HG02981 (cell line): ENCODE data around the gene PRKD3.

Experiments used
- ATAC-seq: cut with Tn5 transposase; IDR thresholded peaks from one replicate; pipeline ENCODE4 v1.9.1; 2021; ENCODE audit warnings: mild to moderate bottlenecking, moderate library complexity; ENCODE audit not compliant: unreplicated experiment

PRKD3 gene

DNA sequence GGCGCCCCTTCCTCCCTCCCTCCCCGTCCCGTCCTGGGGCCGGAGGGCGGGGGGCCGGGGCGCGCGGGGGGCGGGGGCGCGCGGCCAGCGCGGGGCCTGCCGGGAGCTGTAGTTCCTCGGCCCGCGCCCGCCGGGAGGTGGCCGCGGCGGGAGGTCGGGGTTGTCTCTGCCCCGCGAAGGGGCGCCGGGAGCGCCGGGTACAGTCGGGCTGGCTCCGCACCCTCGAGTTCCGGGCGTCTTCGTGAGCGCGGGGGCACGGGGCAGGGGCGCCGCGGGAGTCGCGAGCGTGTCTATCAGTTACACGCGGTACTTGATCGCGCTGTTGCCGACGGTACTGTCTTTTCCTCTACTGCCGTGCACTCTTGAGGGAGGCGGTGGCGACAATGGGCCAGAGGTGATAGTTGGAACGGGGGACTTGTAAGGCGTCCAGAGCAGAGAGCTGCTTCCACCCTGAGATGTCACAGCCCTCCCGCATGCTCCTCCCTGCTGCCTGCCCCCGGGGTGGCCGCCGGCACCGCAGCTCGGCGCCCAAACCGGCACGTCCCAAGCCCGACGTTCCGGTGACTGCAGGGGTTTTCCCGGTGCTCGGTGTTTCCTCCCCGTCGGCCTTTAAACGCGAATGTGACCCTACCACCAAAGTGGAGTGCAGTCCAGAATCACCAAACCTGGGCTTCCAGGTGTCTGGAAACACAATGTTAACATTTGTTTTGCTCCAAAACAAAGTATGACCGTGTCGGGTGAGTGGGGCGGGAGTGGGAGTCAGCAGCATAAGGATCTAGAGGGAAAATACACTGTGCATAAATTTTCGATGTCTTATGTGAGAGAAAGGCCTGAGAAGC is at the start of gene PRKD3:
PRKD3 (minus strand) TSS at position 48 of the 839 bp plus-strand sequence. CDS start 8,309 bp downstream, outside the sequence.
- ATAC-seq, result peak; percentile 74

DNA sequence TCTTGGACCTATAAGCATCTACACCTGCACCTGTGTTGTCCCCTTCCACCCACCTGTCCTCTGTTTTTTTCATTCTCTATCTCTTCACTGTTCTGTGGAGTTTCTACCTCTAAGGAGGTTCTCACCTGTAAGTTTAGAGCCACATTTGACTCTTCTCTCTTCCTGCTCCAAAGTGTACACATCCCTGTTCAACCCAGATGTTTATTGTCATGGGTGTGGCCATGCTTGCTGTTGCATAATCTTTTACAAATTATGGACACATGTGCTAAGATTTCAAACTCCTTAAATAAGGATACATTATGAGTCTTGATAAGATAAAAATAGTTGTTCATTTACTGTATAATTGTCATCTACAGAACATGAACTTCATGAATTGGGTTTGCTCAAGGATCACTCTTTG is 47.4 kb upstream of the PRKD3 start:
- no peak for ATAC-seq

DNA sequence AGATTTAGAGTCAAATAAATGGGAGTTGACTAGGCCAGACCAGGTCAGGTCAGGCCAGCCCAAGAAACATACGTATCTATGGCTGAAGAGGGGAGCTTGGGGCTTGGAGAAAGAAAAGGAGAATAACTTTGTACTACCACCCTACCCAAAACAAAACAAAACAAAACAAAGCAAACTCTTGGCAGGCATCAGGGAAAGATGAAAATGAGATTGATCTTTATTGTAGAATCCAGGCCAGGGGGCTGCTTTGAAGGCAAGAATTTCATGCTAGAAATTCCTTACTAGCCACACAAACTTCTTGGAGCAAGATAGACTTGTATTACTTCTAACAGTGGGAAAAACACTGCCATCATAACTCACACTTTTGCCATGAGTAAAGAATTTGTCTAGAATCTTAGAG is 46.0 kb upstream of the PRKD3 start:
- ATAC-seq, result no peak

DNA sequence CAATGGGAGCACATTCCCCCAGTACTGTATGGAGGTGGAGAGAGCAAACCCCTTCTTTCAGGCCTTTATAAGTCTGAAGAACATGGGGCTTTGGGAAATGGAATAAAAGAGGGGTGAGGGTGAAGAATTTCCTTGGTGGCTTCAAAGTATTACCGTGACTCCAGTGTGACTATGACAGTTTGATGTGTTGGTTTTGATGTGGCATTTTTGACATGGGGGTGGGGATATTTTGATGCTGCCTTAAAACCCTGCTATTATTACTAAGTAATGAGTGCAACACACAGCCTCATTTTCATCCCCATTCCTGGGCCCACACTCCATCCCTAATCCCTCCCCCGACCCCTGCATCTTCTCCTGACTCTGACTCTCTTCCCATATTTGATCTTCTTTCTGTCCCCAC is 43.4 kb upstream of the PRKD3 start:
- ATAC-seq, result no peak

DNA sequence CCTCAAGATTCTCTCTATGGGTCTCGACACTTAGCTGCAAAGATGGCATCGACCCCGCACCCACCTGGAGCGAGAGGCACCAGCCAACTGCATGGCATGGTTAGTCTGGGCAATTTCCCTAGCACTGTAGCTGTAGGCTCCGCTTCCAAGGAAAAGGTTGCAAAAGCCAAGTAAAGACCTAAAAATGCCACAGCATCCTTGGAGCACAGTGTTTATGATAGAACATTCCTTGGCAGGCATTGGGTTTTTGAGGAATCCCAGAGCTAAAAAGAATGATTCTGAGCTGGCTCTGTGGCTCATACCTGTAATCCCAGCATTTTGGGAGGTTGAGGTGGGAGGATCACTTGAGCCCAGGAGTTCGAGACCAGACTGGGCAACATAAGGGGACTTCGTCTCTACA is 42.7 kb upstream of the PRKD3 start:
- no peak for ATAC-seq

DNA sequence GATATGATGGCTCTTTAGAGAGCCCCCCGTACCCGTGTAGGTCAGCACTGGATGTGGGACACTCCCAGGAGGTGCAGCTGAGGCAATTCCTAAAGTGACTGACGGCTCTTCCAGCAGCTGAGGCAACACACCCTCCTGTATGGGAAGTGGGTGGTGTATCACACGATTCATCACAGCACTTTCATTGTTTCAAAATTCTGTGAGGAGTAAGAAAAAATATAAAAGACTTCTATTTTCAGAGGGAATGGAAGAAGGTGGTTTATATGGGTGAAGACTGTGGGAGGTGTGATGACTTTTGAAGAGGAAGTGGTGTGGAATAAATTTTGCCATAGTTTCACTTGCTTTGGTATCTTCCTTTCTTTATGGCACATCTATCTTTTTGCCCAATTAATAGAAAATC is 42.1 kb upstream of the PRKD3 start:
- no peak for ATAC-seq

DNA sequence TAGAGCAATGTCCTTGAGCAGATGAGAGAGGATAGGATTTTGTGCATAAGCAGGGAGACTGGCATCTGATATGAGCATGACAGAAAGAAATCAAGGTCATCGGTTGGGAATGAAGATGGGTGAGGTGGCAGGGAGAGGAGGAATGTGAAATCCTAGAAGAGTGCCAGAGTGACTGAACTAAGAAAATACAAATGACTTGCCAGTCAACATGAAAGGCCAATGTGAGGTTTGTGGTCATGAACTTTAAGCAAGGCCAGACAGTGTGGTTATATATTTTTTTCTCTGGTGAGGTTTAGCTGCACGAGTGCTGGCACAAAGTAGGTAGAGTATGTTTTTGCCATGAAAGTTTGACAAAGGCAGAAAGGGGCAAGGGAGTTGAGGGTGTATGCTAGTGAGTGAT is 41.0 kb upstream of the PRKD3 start:
- peak; percentile 71 for ATAC-seq

DNA sequence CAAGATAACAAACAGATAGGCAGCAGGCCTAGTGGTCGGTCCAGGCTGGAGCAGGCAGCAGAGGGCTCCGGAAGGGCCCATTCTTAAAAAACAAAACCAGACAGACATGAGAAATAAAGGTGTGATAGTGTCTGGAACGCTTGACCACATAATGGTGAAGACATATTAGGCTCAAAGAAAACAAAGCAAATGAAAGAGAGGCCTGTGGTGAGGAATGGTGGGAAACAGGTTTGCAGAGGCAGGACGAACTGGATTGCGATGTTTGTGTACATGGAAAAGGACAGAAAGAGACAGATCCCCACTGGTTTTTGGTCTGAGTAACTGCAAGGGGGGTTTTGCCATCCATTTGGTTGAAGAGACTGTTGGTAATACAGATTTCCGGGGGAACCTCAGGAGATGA is 39.7 kb upstream of the PRKD3 start:
- ATAC-seq, result no peak

DNA sequence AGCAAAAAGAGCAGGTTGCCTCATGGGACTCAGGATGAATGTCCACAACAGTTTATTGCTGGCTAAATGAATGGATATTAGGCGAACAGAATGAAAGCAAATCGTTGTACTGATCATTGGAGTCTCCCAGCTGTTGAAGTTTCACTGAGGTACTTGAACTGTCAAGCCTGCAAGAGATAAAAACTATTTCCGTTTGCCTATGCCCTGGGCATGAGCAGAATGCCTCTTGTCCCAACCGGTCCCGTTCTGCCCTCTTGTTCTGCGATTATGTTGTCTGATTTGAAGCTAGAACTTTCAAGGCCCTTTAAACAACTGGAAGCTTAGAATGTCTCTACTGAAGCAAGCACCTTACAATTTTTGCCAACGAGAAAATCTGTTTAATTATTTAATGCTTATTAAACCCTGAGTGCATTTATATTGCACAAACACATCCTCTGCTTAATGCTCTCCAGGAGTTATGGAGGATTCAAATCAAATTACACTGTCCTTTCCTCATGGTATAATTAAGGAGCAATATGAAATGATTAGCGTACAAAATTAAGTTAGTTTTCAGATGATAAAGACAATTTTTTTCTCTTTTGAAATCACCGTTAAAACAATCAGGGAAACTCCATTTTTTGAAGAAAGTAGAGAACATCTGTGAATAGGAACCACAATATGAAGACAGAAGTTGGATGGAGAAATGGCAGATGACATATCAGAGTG is 37.5 kb upstream of the PRKD3 start:
- ATAC-seq, result no peak

DNA sequence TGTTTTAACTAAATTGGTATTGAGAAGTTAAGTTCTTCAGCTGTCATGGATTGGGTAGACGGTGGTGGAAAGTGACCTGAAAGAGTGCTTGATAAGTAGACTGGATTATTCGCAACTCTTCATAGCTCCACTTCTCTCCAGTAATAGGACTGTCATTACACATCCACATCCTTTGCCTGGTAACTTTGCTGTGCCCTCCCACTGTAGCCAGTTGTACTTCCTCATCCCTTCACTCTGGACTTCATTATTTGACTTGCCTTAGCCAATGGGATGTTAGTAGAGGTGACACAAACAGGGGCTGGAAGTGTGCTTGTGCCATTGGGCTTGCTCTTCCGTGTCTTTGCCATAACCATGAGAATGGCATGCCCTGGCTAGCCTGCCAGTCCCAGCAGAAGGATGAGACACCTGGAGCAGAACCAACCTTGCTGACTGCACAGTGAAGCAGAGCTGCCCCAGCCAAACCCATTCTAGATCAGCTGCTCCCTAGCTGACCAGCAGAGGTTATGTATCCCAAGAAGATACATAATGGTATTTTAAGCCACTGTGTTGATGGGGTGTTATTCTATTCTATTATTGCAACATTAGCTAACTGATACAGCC is 36.7 kb upstream of the PRKD3 start:
- no peak for ATAC-seq

DNA sequence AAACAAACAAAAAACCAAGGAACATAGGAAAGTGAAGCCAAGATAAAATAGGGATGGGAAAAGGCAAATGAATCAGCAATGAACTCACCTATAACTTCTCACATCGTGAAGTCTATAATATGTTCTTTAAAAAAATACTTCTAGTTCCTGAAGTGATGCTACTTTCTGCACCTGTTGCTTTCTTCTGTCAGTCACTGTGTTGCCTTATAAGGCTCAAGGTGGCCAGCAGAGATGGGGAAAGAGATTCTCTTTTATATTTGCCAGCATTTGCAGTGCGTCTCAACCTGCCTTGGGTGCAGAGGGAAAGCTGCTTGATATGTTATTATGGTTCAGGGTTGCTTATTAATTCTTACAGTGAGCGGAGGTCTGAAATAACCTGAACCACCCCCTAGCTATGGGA is 33.8 kb upstream of the PRKD3 start:
- ATAC-seq, result no peak

DNA sequence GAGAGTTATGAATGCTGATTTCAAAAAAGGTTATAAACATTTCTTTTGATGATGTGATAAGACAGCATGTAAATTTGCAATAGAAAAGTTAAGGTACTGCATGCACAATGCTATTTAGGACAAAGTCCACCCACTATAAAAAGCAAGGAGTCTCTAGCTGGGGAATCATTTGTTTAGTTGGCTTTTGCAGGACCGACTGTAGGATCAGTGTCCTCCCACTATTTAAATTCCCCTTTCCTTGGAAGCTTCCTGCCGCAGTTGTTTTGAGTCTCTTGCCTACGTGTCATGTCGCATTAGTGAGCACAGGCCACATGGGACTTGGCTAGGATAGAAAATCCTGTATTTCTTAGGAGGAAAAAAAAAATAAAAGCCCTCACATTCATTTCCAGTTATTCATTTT is 32.9 kb upstream of the PRKD3 start:
- ATAC-seq, result no peak

DNA sequence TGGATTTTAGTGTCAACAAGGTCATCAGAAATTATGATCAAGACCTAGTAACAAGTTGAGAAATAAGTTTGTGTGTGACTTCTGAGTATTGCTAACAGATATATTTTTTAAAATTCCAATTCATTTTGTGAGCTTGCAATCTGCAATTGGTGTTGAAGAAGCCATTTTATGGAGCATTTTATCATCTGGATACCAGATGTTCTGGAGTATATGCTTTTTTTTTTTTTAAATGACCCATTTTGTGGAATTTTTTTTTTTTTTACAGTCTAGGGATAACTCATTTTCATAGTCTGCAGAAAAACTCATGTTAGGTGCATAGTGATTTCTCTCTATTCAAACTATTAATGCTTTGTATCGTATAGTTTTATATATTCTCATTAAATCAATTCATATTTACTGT is 32.4 kb upstream of the PRKD3 start:
- no peak for ATAC-seq

DNA sequence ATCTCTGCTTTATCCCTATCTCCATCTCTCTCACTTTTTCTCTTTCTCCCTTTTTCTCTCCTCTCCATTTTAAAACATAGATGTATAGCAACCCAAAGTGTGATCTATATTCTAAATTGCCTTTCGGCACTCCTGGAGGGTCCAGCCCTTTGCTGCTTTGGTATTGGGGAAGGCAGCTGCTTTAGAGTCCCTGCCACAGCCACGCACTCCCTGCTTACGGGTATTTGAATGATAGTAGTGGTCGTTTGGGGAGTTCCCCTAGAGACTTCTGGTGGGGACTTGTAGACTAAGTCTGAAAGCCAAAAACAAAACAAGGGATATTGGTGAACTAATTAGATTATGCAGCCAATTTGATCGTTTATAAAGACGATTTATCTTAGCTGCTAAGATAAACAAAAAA is 31.7 kb upstream of the PRKD3 start:
- ATAC-seq, result no peak

DNA sequence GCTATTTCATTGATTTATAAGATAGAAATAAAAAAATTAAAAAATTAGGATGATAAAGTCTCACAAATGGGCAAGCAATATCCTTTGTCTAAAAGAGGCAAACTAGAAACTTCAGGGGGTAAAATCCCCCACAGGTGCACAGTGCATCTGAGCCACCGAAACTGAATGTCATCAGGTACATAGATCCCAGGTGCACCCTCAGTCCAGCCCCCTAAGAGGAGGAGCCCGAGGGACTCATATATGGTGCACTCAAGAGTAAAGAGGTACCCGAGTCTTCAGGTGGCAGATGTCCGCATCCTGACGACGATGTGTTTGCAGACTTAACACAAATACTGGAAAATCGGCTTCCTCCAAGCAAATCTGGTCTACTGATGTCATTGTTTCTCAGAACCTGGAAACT is 31.1 kb upstream of the PRKD3 start:
- no peak for ATAC-seq

DNA sequence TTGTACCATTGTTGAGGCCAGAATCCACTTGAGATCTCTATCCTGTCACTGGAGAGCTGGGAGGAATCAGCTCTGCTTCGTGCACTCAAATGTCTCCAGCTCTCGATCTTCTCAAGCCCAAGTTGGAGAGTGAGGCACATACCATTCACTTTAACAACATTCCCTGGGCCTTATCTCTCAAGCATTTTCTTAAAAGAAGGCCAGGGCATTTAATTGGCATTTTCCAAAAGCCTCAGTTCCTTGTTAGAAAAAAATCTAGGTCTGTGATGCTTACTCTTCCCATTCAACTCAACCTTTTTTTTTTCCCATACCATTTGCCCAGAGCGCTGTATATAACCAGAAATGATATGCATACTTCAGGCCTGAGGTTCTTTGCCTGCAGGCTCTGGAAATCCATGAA is 29.9 kb upstream of the PRKD3 start:
- ATAC-seq, result no peak

DNA sequence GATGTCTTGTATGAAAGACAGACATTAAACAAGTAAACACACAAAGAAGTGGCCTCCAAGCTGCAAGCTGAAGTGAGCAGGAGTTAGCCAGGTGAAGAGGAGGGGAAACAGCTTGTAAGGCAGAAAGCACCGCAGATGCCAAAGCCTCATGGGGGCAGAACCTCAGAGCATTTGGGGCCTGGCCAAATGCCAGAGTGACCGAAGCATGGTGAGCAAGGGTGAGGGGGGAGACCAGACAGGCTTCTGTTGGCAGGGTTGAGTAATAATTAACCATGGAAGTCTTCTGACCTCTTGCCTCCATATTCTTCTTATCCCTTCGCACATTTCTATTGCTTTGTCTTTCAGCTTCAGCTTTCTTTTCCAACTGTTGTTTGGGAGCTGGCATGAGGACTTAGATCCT is 25.4 kb upstream of the PRKD3 start:
- peak; percentile 62 for ATAC-seq

DNA sequence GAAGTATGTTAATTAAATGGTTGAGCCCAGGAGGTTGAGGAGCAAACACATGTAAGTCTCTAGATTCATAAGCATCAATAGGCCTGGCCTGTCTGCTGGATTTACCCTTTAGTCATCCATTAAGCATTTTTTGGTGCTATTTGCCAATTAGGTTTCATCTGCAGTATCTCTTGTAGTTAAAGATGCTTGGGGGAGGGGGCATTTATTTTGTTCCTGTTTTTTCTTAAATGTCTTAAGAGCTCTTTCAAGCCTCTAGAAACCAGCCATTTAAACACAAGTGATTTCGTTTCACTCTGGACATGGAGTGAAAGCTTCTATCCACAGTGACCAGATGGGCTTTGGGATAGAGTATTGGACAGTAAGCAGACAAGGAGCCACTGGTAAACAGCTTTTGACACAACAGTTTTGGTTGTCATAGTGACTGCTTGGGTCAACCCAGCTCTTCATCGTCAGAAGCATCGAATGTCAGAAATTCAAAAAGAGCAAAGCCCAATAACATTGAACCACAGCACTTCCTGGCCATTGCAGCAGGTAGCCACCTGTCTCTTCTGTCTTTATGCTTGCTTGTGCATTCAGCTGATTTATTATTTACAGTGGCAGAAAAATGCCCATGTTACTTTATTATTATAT is 24.7 kb upstream of the PRKD3 start:
- ATAC-seq, result peak; percentile 47

DNA sequence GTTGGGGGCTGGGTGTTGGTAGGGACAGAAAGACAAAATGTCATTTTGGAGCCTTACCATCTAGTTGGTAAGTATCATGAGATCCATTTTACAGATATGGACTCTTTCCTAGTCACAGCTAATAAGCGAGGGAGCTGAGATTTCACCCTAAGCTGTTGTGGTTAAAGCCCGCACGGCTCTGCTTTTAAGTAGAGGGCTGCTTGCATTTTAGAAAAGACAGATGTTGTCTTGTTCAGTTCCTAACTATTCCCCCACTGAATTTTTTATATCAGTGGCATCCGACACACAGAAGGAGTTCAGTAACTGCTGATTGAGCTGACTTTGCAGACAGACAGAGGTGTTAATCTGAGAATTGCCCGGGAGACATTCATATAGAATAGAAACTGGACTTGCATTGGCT is 23.5 kb upstream of the PRKD3 start:
- no peak for ATAC-seq

DNA sequence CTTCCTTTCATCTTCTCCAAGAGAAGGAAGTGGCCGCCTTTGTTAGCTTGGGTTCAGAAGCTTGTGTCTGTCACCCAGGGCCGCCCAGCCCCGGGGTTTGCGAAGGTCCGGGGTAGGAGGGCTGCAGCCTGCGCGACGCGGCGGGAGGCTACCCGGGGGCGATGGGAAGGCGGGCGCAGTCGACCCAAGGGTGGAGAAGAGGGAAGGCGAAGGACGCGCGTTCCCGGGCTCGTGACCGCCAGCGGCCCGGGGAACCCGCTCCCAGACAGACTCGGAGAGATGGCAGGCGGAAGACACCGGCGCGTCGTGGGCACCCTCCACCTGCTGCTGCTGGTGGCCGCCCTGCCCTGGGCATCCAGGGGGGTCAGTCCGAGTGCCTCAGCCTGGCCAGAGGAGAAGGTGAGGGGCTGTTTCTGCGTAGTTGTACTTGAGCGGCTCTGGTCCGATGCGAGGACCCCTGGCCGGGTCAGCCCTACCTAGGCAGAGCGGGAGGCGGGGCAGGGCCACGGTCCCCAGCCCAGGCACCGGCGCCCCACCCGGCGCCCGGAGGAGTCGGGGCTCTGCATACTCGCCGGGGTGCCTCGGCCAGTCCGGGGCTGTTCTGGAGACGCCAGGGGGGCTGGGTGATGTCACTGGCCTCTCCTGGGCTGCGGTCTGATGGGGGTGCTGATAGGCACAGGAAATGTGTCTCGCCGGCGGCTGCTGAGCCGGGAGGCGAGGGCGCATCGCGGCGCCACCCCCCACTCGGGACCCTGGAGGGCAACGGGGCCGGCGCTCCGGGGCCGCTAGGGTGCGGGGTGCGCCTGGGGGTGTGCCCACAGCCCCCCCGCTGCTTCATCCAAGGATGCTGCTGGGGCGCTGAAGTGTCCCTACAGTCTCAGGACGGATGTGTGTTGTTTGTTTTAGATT is 20.1 kb upstream of the PRKD3 start, which contains the start of gene QPCT:
QPCT (plus strand) TSS at position 178 of the 909 bp plus-strand sequence; CDS start at position 280, 102 bp downstream.
- peak; percentile 38 for ATAC-seq
